GM23338 (cell line): ENCODE data around the gene AP3S1. TPM values are rescaled to one million over a fixed set of nuclear protein-coding genes. Genes with fewer than 3 reads are reported as not detected.

Experiments used
- ATAC-seq: fragments of 200-7000 bp; cut with Tn5 transposase; 3 replicates; pipeline ENCODE4 v1.9.1; 2020
- DNase-seq: peaks from one replicate; pipeline ENCODE4 v3.0.0-alpha.2; 2015; ENCODE audit warnings: low spot score
- H2AFZ ChIP-seq: fragments of 200-600 bp; sonication (generic); 2 replicates; pipeline ENCODE4 v1.8.0; 2016; ENCODE audit warnings: antibody characterized with exemption, mild to moderate bottlenecking, moderate library complexity
- H3F3A ChIP-seq: fragments of 200-600 bp; sonication (generic); replicated peaks from 2 replicates; pipeline ENCODE4 v1.8.0; 2017; ENCODE audit warnings: antibody characterized with exemption, mixed run types, low read depth
- H3K27ac ChIP-seq: fragments of 200-600 bp; sonication (generic); 2 replicates; pipeline ENCODE4 v1.6.1; 2016; ENCODE audit warnings: low read depth
- H3K27me3 ChIP-seq: fragments of 200-600 bp; sonication (generic); 2 replicates; pipeline ENCODE4 v1.8.0; 2016; ENCODE audit warnings: mild to moderate bottlenecking, mixed run types, moderate library complexity; ENCODE audit not compliant: insufficient read depth
- H3K36me3 ChIP-seq: fragments of 200-600 bp; sonication (generic); 2 replicates; pipeline ENCODE4 v1.8.0; 2016; ENCODE audit warnings: mild to moderate bottlenecking; ENCODE audit not compliant: insufficient read depth
- H3K4me1 ChIP-seq: fragments of 200-600 bp; sonication (generic); 2 replicates; pipeline ENCODE4 v1.8.0; 2016; ENCODE audit warnings: mild to moderate bottlenecking, moderate library complexity; ENCODE audit not compliant: insufficient read depth
- H3K4me2 ChIP-seq: fragments of 200-600 bp; sonication (generic); 2 replicates; pipeline ENCODE4 v1.7.1; 2017; ENCODE audit warnings: mixed run types
- H3K4me3 ChIP-seq: fragments of 200-600 bp; sonication (generic); 2 replicates; pipeline ENCODE4 v1.6.1; 2016; ENCODE audit warnings: mixed run types
- H3K79me2 ChIP-seq: fragments of 200-600 bp; sonication (generic); replicated peaks from 2 replicates; pipeline ENCODE4 v1.8.0; 2017; ENCODE audit warnings: mild to moderate bottlenecking; ENCODE audit not compliant: insufficient read depth
- H3K9me2 ChIP-seq: fragments of 200-600 bp; sonication (generic); 2 replicates; pipeline ENCODE4 v1.8.0; 2017; ENCODE audit not compliant: insufficient read depth
- H4K20me1 ChIP-seq: fragments of 200-600 bp; sonication (generic); replicated peaks from 2 replicates; pipeline ENCODE4 v1.8.0; 2017; ENCODE audit warnings: mild to moderate bottlenecking; ENCODE audit not compliant: insufficient read depth
- H3K27ac Mint-ChIP-seq: 2 replicates; pipeline ENCODE4 v1.8.0; 2020; ENCODE audit warnings: inconsistent platforms, mild to moderate bottlenecking, moderate library complexity, mixed read lengths
- H3K27me3 Mint-ChIP-seq: 3 replicates; pipeline ENCODE4 v1.8.0; 2022; ENCODE audit warnings: low read depth, mild to moderate bottlenecking, moderate library complexity, mixed read lengths, inconsistent platforms; ENCODE audit not compliant: insufficient read depth, poor library complexity
- H3K36me3 Mint-ChIP-seq: 3 replicates; pipeline ENCODE4 v1.8.0; 2021; ENCODE audit warnings: low read depth, mild to moderate bottlenecking, inconsistent platforms, moderate library complexity, mixed read lengths
- H3K4me1 Mint-ChIP-seq: 3 replicates; pipeline ENCODE4 v1.8.0; 2020; ENCODE audit warnings: mild to moderate bottlenecking, inconsistent platforms, mixed read lengths
- H3K4me3 Mint-ChIP-seq: 3 replicates; pipeline ENCODE4 v1.8.0; 2021; ENCODE audit warnings: moderate library complexity, mild to moderate bottlenecking, inconsistent platforms, mixed read lengths
- H3K9me3 Mint-ChIP-seq: 3 replicates; pipeline ENCODE4 v1.8.0; 2020; ENCODE audit warnings: moderate library complexity, mild to moderate bottlenecking, inconsistent platforms, mixed read lengths
- CREB1 ChIP-seq: fragments of 250-450 bp; sonication (Bioruptor Pico); IDR thresholded peaks from 2 replicates; pipeline ENCODE4 v1.5.0; 2020; ENCODE audit warnings: low read depth, mild to moderate bottlenecking, moderate library complexity
- CTCF ChIP-seq, 2 experiments: fragments of 200-600 bp in 1 of 2; sonication (generic) in 1 of 2; conservative IDR thresholded peaks; 2 replicates each; pipeline versions ENCODE4 v1.5.1 to v1.6.1; 2016 to 2017; ENCODE audit warnings: antibody characterized with exemption in 2 of 2, low read depth in 2 of 2, mild to moderate bottlenecking in 2 of 2, moderate library complexity in 1 of 2
- ETS1 ChIP-seq: IDR thresholded peaks from 2 replicates; pipeline ENCODE4 v1.6.1; 2016; ENCODE audit warnings: antibody characterized with exemption
- EZH2 ChIP-seq: fragments of 200-600 bp; sonication (generic); IDR thresholded peaks from one replicate; pipeline ENCODE4 v1.8.0; 2017; ENCODE audit warnings: antibody characterized with exemption, mild to moderate bottlenecking, low read depth; ENCODE audit not compliant: unreplicated experiment
- EZH2phosphoT487 ChIP-seq: fragments of 200-600 bp; sonication (generic); IDR thresholded peaks from one replicate; pipeline ENCODE4 v1.8.1; 2018; ENCODE audit warnings: antibody characterized with exemption; ENCODE audit not compliant: unreplicated experiment
- NANOG ChIP-seq: IDR thresholded peaks from 2 replicates; pipeline ENCODE4 v1.6.1; 2016; ENCODE audit warnings: antibody characterized with exemption, borderline replicate concordance
- REST ChIP-seq: IDR thresholded peaks from one replicate; pipeline ENCODE4 v1.6.1; 2018; ENCODE audit warnings: antibody characterized with exemption; ENCODE audit not compliant: unreplicated experiment
- ZNF114 ChIP-seq: fragments of 250-450 bp; sonication (Bioruptor Pico); IDR thresholded peaks from 2 replicates; pipeline ENCODE4 v1.5.0; 2020; ENCODE audit warnings: mild to moderate bottlenecking, moderate library complexity
- polyA plus RNA-seq: library from polyadenylated mRNA; unstranded; fragments of >200 nt; fragmentation: Nextera tagmentation; extraction: Ambion mirVana; gene quantifications from 2 replicates; pipeline ENCODE4 v1.2.1, GENCODE V29; 2016
- total RNA-seq: library from RNA; depleted of rRNA; stranded (reverse); fragments of >200 nt; shearing (Covaris generic); gene quantifications from 2 replicates; pipeline ENCODE4 v1.2.3, GENCODE V29; 2014

The AP3S1 gene
- total and polyA plus RNA-seq, 2 experiments from 2014 or later, result 143 to 232 TPM

GRCh38 chr5:115857626-115858349 lies 16.1 kb downstream of the AP3S1 start (continued):
- no peak for TF ChIP-seq CTCF (conservative IDR thresholded peaks at IDR 0.05; ENCODE audit: low read depth in 2 of 2)
- TF ChIP-seq EZH2, result no peak
- TF ChIP-seq REST, result no peak
- no peak for TF ChIP-seq ZNF114 (CRISPR knock-in tag)
- TF ChIP-seq NANOG, result no peak

- H3K9me2 ChIP-seq, result no peaks in the 10 kb centered on the region; the same call in 1 of the 2 replicates
- no peaks in the 10 kb centered on the region for H3F3A ChIP-seq
- no peak overlapping the region; the same call in 1 of the 2 replicates for H3K27ac Mint-ChIP-seq
- H3K36me3 ChIP-seq, result no peaks in the 10 kb centered on the region
- peaks cover 11% of the 10 kb centered on the region; the same call in 1 of the 2 replicates for H3K4me1 ChIP-seq
- no peak overlapping the region for H3K4me3 Mint-ChIP-seq
- ATAC-seq (no peak), DNase-seq (no peak)
- peaks cover 7% of the 10 kb centered on the region for H3K9me3 Mint-ChIP-seq
- H3K27me3 Mint-ChIP-seq, result peaks cover 3% of the 10 kb centered on the region
- no peaks in the 10 kb centered on the region for H3K27me3 ChIP-seq
- no peak overlapping the region for H2AFZ ChIP-seq
- H3K4me3 ChIP-seq, result no peak overlapping the region
- H3K4me1 Mint-ChIP-seq, result peaks cover 29% of the 10 kb centered on the region
- peaks cover 93% of the 10 kb centered on the region for H3K79me2 ChIP-seq
- peaks cover 14% of the 10 kb centered on the region; the same call in 2 of the 3 replicates for H3K36me3 Mint-ChIP-seq
- no peak overlapping the region for H3K27ac ChIP-seq
- no peaks in the 10 kb centered on the region; the same call in 1 of the 2 replicates for H4K20me1 ChIP-seq
- H3K4me2 ChIP-seq, result 0 out of 2 replicates have a peak overlapping the region, but pooled peaks have one; percentile 18
- no peak for TF ChIP-seq CTCF (conservative IDR thresholded peaks at IDR 0.05; ENCODE audit: low read depth in 2 of 2)
- TF ChIP-seq REST, result no peak
- TF ChIP-seq NANOG, result no peak
- TF ChIP-seq ETS1, result no peak
- TF ChIP-seq CREB1 (CRISPR knock-in tag), result no peak
- TF ChIP-seq EZH2, result no peak
- no peak for TF ChIP-seq EZH2phosphoT487
These were observed 16.7 kb downstream of the AP3S1 start for GRCh38 chr5:115858396-115858795.
